Heart right ventricle (tissue), 16 donors: Measurements from ENCODE around the gene ENTPD6. TPM values are rescaled to one million over a fixed set of nuclear protein-coding genes. Genes with fewer than 3 reads are reported as not detected.

Experiments used
- ATAC-seq, 8 donors: fragments of 200-7000 bp; cut with Tn5 transposase; one replicate each; pipeline ENCODE4 v1.9.1; 2020; ENCODE audit warnings: mild to moderate bottlenecking in 8 of 8, moderate library complexity in 8 of 8, moderate number of reproducible peaks in 1 of 8
- DNase-seq, 2 donors: peaks; one replicate each; pipeline ENCODE4 v3.0.0-alpha.2; 2020
- H3K27ac ChIP-seq, 10 donors: fragments of 200-600 bp; sonication (generic) in 2 of 10; one replicate each; pipeline versions ENCODE4 v1.5.0 to v1.8.0; 2020 to 2022; ENCODE audit warnings: mild to moderate bottlenecking in 3 of 10
- H3K27me3 ChIP-seq, 7 donors: fragments of 200-600 bp; one replicate each; pipeline ENCODE4 v1.8.0; 2021 to 2022; ENCODE audit warnings: mild to moderate bottlenecking in 2 of 7
- H3K36me3 ChIP-seq, 9 donors: fragments of 200-600 bp; sonication (generic) in 1 of 9; one replicate each; pipeline versions ENCODE4 v1.5.0 to v1.8.0; 2020 to 2022; ENCODE audit warnings: mild to moderate bottlenecking in 2 of 9
- H3K4me1 ChIP-seq, 9 donors: fragments of 200-600 bp; sonication (generic) in 1 of 9; one replicate each; pipeline versions ENCODE4 v1.5.0 to v1.8.0; 2020 to 2022; ENCODE audit warnings: mild to moderate bottlenecking in 4 of 9
- H3K4me3 ChIP-seq, 10 donors: fragments of 200-600 bp; sonication (generic) in 2 of 10; one replicate each; pipeline versions ENCODE4 v1.5.0 to v1.8.0; 2020 to 2022; ENCODE audit warnings: mild to moderate bottlenecking in 7 of 10, moderate library complexity in 2 of 10
- H3K9me3 ChIP-seq, 11 donors: fragments of 200-600 bp in 10 of 11; sonication (generic) in 2 of 11; one replicate each; pipeline versions ENCODE4 v1.5.0 to v1.8.0; 2013 to 2022; ENCODE audit warnings: mild to moderate bottlenecking in 2 of 11, control low read depth in 1 of 11, moderate library complexity in 1 of 11
- WGBS, 2 donors: extraction: QIAGEN DNeasy Blood & Tissue Kit; methylation state at CpG; one replicate each; pipeline ENCODE4 v1.1.7; 2013; ENCODE audit warnings: inconsistent platforms in 1 of 2; 5-methylcytosine and 5-hydroxymethylcytosine counted together
- intact Hi-C, 10 donors: fragments of 100-400 bp; cut with DNase I; formaldehyde crosslinking; loops; one replicate each; pipeline versions ENCODE4 v1.11.1 to v1.14.2; 2022
- polyA plus RNA-seq, 2 donors: library from polyadenylated mRNA; stranded (reverse); fragments of 200-250 nt; gene quantifications; one replicate each; pipeline ENCODE4 v1.2.3, GENCODE V29; 2013
- total RNA-seq, 10 donors: library from RNA; stranded (reverse); fragmentation: NEBNext Ultra II Directional in 3 of 10; extraction: Animal tissue kit (Norgen Biotek cat#: 25700) in 3 of 10; gene quantifications; one replicate each; pipeline versions ENCODE4 v1.2.1 to v1.2.4, GENCODE V29; 2021 to 2023
- TF ChIP-seq, protein P1 (sequence below), 9 donors: fragments of 200-600 bp; sonication (generic) in 2 of 9; IDR thresholded peaks; one replicate each; pipeline versions ENCODE4 v1.5.0 to v1.8.0; 2021 to 2022; ENCODE audit warnings: antibody characterized with exemption in 9 of 9, mild to moderate bottlenecking in 5 of 9, moderate library complexity in 1 of 9
- donor health status: Arrhythmogenic right ventricular cardiomyopathy.
- donor health status: ischemic (EF 13 %, LVEDD 7.1; RV severe dilation, severe dysfunction).
- donor health status: healthy with polysubstance abuse.
- donor health status: DM: no; HTN: yes; CAD: no.
- donor health status: DM: no; HTN: no; CAD: no.
- donor health status: ischemic (EF 25% LVEDD 6.9; RV normal size, moderate dysfunction).
- donor health status: ischemic (EF 25% LVEDD 5.7; RV mildly dilated, moderate dysfunction).
- donor health status: healthy.
- donor health status: DM: yes; HTN: yes; CAD: no.
- donor health status: Ischemic cardiomyopathy.
- donor health status: ischemic (EF 35%, LVEDD 5.7; RV mildly dilated, moderate dysfunction).
- donor health status: nonischemic (EF 11% LVEDD 7.7; RV severe dilation, severe dysfunction).
- donor health status: DM: yes; HTN: yes; CAD: no.
- donor health status: PGD.
- donor health status: ischemic (EF 29% LVEDD 5.4; RV normal size, mild dysfunction).
- donor health status: nonischemic (EF 23%, LVEDD 6.1; RV moderate dilation, normal function).

Gene ENTPD6
- total and polyA plus RNA-seq, 12 donors = 54.6 to 167 (median 84.8) TPM

- ATAC-seq (no peak), DNase-seq (no peak)
- peaks cover 9 to 89% (median 61%) of the 10 kb centered on the region in 9 donors for H3K4me1 ChIP-seq
- 62 to 75% methylated on average over 6 of the region's 6 CpGs for WGBS, 2 donors
- TF ChIP-seq, protein P1, sequence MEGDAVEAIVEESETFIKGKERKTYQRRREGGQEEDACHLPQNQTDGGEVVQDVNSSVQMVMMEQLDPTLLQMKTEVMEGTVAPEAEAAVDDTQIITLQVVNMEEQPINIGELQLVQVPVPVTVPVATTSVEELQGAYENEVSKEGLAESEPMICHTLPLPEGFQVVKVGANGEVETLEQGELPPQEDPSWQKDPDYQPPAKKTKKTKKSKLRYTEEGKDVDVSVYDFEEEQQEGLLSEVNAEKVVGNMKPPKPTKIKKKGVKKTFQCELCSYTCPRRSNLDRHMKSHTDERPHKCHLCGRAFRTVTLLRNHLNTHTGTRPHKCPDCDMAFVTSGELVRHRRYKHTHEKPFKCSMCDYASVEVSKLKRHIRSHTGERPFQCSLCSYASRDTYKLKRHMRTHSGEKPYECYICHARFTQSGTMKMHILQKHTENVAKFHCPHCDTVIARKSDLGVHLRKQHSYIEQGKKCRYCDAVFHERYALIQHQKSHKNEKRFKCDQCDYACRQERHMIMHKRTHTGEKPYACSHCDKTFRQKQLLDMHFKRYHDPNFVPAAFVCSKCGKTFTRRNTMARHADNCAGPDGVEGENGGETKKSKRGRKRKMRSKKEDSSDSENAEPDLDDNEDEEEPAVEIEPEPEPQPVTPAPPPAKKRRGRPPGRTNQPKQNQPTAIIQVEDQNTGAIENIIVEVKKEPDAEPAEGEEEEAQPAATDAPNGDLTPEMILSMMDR (IDR thresholded peaks at IDR 0.05) = no peak
- H3K9me3 ChIP-seq = no peaks in the 10 kb centered on the region
- no peaks in the 10 kb centered on the region for H3K27me3 ChIP-seq
- no peak overlapping the region for H3K4me3 ChIP-seq
- peak overlapping the region in 8 of 10 donors; percentile 36 to 98 (median 95) for H3K27ac ChIP-seq
- H3K36me3 ChIP-seq = peaks cover 0 to 17% (median 0%) of the 10 kb centered on the region in 9 donors
- intact Hi-C loops = loop anchor here in 3 of 10 donors (2.0 to 10.0 kb wide), 4 partner anchors 22 to 178 kb away; partner anchors contain the start of gene ENTPD6 (in 1 of the 3)
These were observed 57.3 kb downstream of the ENTPD6 start for GRCh38 chr20:25252686-25253421.

GRCh38 chr20:25253606-25254275 lies 58.2 kb downstream of the ENTPD6 start:
- Histone ChIP-seq H3K9me3 (no peaks in the 10 kb centered on the region), H3K27ac (peak overlapping the region; percentile 31 to 98 (median 88)), H3K4me1 (peaks cover 9 to 98% (median 70%) of the 10 kb centered on the region in 9 donors), H3K27me3 (no peaks in the 10 kb centered on the region), H3K4me3 (peak overlapping the region in 1 of 10 donors; percentile 13), H3K36me3 (peaks cover 0 to 22% (median 0%) of the 10 kb centered on the region in 9 donors)
- TF ChIP-seq, protein P1 (IDR thresholded peaks at IDR 0.05) = no peak
- intact Hi-C loops = loop anchor here in 3 of 10 donors (2.0 to 10.0 kb wide), 4 partner anchors 21 to 179 kb away; partner anchors contain the start of gene ENTPD6 (in 1 of the 3)
- no peak for DNase-seq
- 62 to 69% methylated on average over 11 of the region's 11 CpGs for WGBS, 2 donors
- ATAC-seq = no peak

- DNase-seq (no peak), ATAC-seq (peak in 7 of 8 donors; percentile 36 to 69 (median 56))
- TF ChIP-seq, protein P1 (IDR thresholded peaks at IDR 0.05) = no peak
- Histone ChIP-seq H3K27me3 (no peaks in the 10 kb centered on the region), H3K9me3 (no peaks in the 10 kb centered on the region), H3K4me3 (peak overlapping the region in 1 of 10 donors; percentile 13), H3K4me1 (peaks cover 9 to 98% (median 69%) of the 10 kb centered on the region in 9 donors), H3K27ac (peak overlapping the region; percentile 51 to 98 (median 90)), H3K36me3 (peaks cover 0 to 30% (median 3%) of the 10 kb centered on the region in 9 donors)
- intact Hi-C loops = loop anchor here in 3 of 10 donors (5.0 to 10.0 kb wide), 3 partner anchors 43 to 180 kb away; partner anchors contain the start of gene ENTPD6 (in 1 of the 3)
- WGBS, 2 donors = 29 to 53% methylated on average over 5 of the region's 5 CpGs
These were observed 59.1 kb downstream of the ENTPD6 start for GRCh38 chr20:25254571-25254970.
